HEK293T (cell line): ENCODE results near the gene MDK.

Source experiments
- CTCF ChIA-PET: fragments of 350-600 bp; formaldehyde crosslinking; extraction: SDS; loops from one replicate; lab custom pipeline; 2021; ENCODE audit warnings: antibody characterized with exemption, inconsistent platforms; lab: Yijun Ruan, JAX
- POLR2A ChIA-PET: fragments of 350-600 bp; formaldehyde crosslinking; extraction: SDS; loops from one replicate; lab custom pipeline; 2020; ENCODE audit warnings: antibody characterized with exemption, inconsistent platforms; lab: Yijun Ruan, JAX
- DNase-seq: peaks from one replicate; pipeline ENCODE4 v3.0.0; 2012; ENCODE audit warnings: mixed read lengths; ENCODE audit errors: extremely low spot score
- ARNT ChIP-seq: fragments of 450-650 bp; IDR thresholded peaks from 2 replicates; pipeline ENCODE4 v1.6.1; 2017; ENCODE audit warnings: mild to moderate bottlenecking
- BHLHE40 ChIP-seq: fragments of 450-650 bp; IDR thresholded peaks from 2 replicates; pipeline ENCODE4 v1.6.1; 2016; ENCODE audit warnings: mild to moderate bottlenecking, moderate library complexity, borderline replicate concordance
- CTBP1 ChIP-seq: fragments of 450-650 bp; IDR thresholded peaks from 2 replicates; pipeline ENCODE4 v1.6.1; 2016; ENCODE audit warnings: borderline replicate concordance
- ELF4 ChIP-seq: fragments of 450-650 bp; IDR thresholded peaks from 2 replicates; pipeline ENCODE4 v1.6.1; 2017; ENCODE audit warnings: antibody characterized with exemption
- FOXA1 ChIP-seq: fragments of 450-650 bp; IDR thresholded peaks from 2 replicates; pipeline ENCODE4 v1.6.1; 2016; ENCODE audit warnings: mild to moderate bottlenecking
- FOXK2 ChIP-seq: fragments of 450-650 bp; IDR thresholded peaks from 2 replicates; pipeline ENCODE4 v1.6.1; 2016; ENCODE audit warnings: mild to moderate bottlenecking
- FOXM1 ChIP-seq: fragments of 450-650 bp; IDR thresholded peaks from 2 replicates; pipeline ENCODE4 v1.6.1; 2017; ENCODE audit warnings: mild to moderate bottlenecking, borderline replicate concordance
- HDGF ChIP-seq: fragments of 450-650 bp; IDR thresholded peaks from 2 replicates; pipeline ENCODE4 v1.6.1; 2017; ENCODE audit warnings: antibody characterized with exemption, borderline replicate concordance
- L3MBTL2 ChIP-seq: fragments of 450-650 bp; conservative IDR thresholded peaks from 2 replicates; pipeline ENCODE4 v1.6.1; 2016; ENCODE audit warnings: mild to moderate bottlenecking
- LEF1 ChIP-seq: fragments of 450-650 bp; IDR thresholded peaks from 2 replicates; pipeline ENCODE4 v1.6.1; 2017; ENCODE audit warnings: mild to moderate bottlenecking, borderline replicate concordance
- NFRKB ChIP-seq: fragments of 450-650 bp; IDR thresholded peaks from 2 replicates; pipeline ENCODE4 v1.6.1; 2016; ENCODE audit warnings: mild to moderate bottlenecking, moderate library complexity
- PKNOX1 ChIP-seq: fragments of 450-650 bp; IDR thresholded peaks from 2 replicates; pipeline ENCODE4 v1.6.1; 2016
- SP1 ChIP-seq: fragments of 450-650 bp; IDR thresholded peaks from 2 replicates; pipeline ENCODE4 v1.6.1; 2017
- SUZ12 ChIP-seq: fragments of 450-650 bp; IDR thresholded peaks from 2 replicates; pipeline ENCODE4 v1.6.1; 2016; ENCODE audit warnings: mild to moderate bottlenecking
- TARDBP ChIP-seq: fragments of 450-650 bp; IDR thresholded peaks from 2 replicates; pipeline ENCODE4 v1.6.1; 2016
- ZNF384 ChIP-seq: fragments of 450-650 bp; IDR thresholded peaks from 2 replicates; pipeline ENCODE4 v1.6.1; 2016

Gene MDK

DNA sequence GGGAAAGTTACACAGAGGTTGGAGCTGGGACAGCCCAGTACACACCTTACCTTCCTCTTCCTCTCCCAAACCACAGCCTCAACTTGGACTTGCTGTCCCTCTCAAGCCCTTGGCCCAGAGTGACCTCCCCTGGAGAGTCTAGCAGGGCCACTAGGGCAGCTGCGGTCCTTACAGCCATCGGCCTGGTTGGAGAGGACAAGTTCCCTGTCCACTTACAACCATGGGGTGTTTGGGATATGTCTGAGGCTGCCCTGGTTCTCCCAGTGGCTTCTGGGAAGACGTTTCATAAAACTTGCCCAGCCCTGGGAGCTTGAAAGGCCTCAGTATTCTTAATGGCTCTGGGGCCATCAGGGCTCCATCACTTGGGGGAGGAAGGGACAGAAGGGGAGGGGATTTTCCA lies 47.3 kb upstream of the MDK start:
- ChIA-PET CTCF (interaction anchor here (0.6 kb wide), 1 partner anchor 1326 kb away, joined by 3 read pairs; no protein-coding TSS in a partner anchor), POLR2A (interaction anchor here (2.0 kb wide), 1 partner anchor 91 kb away, joined by 5 read pairs; no protein-coding TSS in a partner anchor)
- no peak for TF ChIP-seq FOXA1
- TF ChIP-seq ARNT: no peak
- TF ChIP-seq FOXK2: no peak
- TF ChIP-seq SUZ12: no peak
- no peak for TF ChIP-seq ZNF384
- TF ChIP-seq FOXM1: no peak
- no peak for TF ChIP-seq PKNOX1
- TF ChIP-seq NFRKB: no peak
- no peak for TF ChIP-seq HDGF
- no peak for TF ChIP-seq ELF4
- TF ChIP-seq CTBP1: no peak
- no peak for TF ChIP-seq BHLHE40
- no peak for TF ChIP-seq TARDBP
- no peak for TF ChIP-seq L3MBTL2
- TF ChIP-seq LEF1: no peak
- no peak for TF ChIP-seq SP1
- DNase-seq: no peak

GRCh38 chr11:46335271-46335670 lies 46.2 kb upstream of the MDK start:
- no peak for DNase-seq
- CTCF ChIA-PET: no interaction called here
- TF ChIP-seq PKNOX1: no peak
- POLR2A ChIA-PET: no interaction called here

- no peak for DNase-seq
- POLR2A ChIA-PET: no interaction called here
- CTCF ChIA-PET: no interaction called here
- TF ChIP-seq BHLHE40 (no peak), ARNT (no peak), TARDBP (no peak)
Measured at GRCh38 chr11:46335890-46336562, 45.4 kb upstream of the MDK start.

GRCh38 chr11:46336563-46337180 lies 44.8 kb upstream of the MDK start:
- CTCF ChIA-PET: no interaction called here

GRCh38 chr11:46337626-46338345 lies 43.7 kb upstream of the MDK start:
- ChIA-PET POLR2A (interaction anchor here (1.6 to 3.5 kb wide), 2 partner anchors 8 to 94 kb away, joined by 7 to 11 read pairs; no protein-coding TSS in a partner anchor), CTCF (interaction anchor here (1.3 kb wide), 1 partner anchor 15 kb away, joined by 4 read pairs; no protein-coding TSS in a partner anchor)
- DNase-seq: no peak
- TF ChIP-seq SP1 (no peak), BHLHE40 (no peak), HDGF (no peak), CTBP1 (no peak), ELF4 (no peak), ARNT (no peak), PKNOX1 (no peak), NFRKB (no peak), SUZ12 (no peak), FOXM1 (no peak), FOXK2 (no peak), L3MBTL2 (no peak), FOXA1 (no peak), TARDBP (no peak), ZNF384 (no peak), LEF1 (no peak)

More at GRCh38 chr11:46336563-46337180, 44.8 kb upstream of the MDK start:
- TF ChIP-seq NFRKB (no peak), ARNT (no peak), SP1 (no peak), TARDBP (no peak), FOXM1 (no peak), ELF4 (no peak)
- POLR2A ChIA-PET: no interaction called here
- no peak for DNase-seq

- ChIA-PET CTCF (interaction anchor here (0.8 to 1.3 kb wide), 2 partner anchors 9 to 14 kb away, joined by 3 to 4 read pairs; partner anchors contain the start of gene DGKZ), POLR2A (interaction anchor here (1.0 to 3.5 kb wide), 3 partner anchors 9 to 95 kb away, joined by 3 to 11 read pairs (median 7); no protein-coding TSS in a partner anchor)
- no peak for TF ChIP-seq FOXK2
- no peak for TF ChIP-seq ELF4
- TF ChIP-seq SP1: no peak
- TF ChIP-seq NFRKB: no peak
- TF ChIP-seq SUZ12: no peak
- TF ChIP-seq LEF1: no peak
- TF ChIP-seq CTBP1: no peak
- TF ChIP-seq BHLHE40: no peak
- no peak for TF ChIP-seq HDGF
- TF ChIP-seq FOXM1: no peak
- DNase-seq: no peak
Measured at GRCh38 chr11:46338636-46338987, 42.9 kb upstream of the MDK start.
